IPS-NIHi11 (cell line): Measurements from ENCODE around the gene CRACR2B.

Source experiments
- DNase-seq: peaks from one replicate; pipeline ENCODE4 v3.0.0; 2012; ENCODE audit warnings: mixed read lengths, low spot score

Gene CRACR2B

GRCh38 chr11:827146-827896 lies 398 bp upstream of the CRACR2B start:
- no peak for DNase-seq

- DNase-seq: no peak
Observed at GRCh38 chr11:828506-829175, 922 bp downstream of the CRACR2B start.

DNA sequence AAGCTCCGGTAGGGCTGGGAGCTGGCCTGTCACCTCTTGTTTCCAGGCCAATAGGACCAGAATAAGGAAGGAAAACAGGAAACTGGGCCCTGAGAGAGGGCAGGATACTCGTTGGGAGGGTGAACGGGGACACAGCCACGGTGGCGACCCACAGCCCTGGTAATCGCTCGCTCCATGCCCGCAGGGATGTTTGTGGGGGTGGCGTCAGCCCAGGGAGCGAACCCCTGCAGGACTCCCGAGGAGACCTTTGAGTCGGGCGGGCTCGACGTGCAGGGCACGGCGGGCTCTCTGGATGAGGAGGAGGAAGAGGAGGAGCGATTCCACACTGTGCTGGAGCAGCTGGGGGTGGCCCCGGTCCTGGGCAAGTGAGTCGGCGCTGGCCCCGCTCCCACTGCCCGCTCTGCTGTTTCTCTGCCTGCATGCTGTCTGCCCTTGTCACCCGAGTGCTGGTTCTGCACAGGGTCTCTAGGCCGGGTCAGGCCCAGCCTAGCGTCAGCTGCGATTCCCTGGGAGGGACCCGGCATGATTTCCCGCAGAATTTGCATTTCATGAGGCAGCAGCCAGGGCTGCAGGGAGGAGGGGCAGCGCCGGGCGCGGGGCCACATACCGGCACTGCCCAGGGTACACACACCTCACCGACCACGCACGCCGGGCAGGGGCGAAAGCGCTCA lies 1.6 kb downstream of the CRACR2B start:
- no peak for DNase-seq

GRCh38 chr11:829847-830294 lies 2.2 kb downstream of the CRACR2B start:
- DNase-seq: no peak

GRCh38 chr11:830295-831117 lies 2.8 kb downstream of the CRACR2B start:
- DNase-seq: peak; percentile 83

DNA sequence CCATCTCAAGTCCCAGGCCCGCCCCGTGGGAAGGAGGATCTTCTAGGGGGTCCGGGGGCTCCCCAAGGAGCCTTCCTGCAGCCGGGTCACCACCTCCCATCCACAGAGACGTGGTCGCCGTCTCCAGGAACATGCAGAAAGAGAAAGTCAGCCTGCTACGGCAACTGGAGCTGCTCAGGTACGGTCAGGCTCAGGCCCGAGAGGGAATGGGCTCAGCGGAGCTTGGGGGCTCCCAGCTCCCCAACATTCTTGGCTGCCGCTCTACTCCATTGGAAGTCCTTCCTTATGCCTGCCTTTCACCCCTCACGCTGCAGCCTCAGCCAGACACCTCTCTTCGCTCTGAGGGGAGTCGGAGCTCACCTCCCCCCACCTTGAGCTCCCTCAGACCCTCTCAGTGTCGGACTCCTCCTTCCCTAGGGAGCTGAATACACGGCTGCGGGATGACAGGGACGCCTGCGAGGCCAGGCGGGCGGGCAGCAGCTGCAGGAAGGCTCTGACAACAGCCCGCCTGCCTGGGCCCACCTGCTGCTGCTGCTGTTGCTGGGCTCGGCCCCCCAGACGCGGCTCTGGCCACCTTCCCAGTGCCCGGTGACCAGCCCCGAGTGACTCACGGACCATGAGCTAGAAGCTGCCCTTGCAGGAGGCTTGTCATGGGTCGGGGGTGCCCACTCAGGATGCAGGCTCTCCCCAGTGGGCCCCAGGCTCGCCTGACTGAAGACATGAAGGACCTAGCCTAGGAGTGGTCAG lies 3.6 kb downstream of the CRACR2B start:
- no peak for DNase-seq

DNA sequence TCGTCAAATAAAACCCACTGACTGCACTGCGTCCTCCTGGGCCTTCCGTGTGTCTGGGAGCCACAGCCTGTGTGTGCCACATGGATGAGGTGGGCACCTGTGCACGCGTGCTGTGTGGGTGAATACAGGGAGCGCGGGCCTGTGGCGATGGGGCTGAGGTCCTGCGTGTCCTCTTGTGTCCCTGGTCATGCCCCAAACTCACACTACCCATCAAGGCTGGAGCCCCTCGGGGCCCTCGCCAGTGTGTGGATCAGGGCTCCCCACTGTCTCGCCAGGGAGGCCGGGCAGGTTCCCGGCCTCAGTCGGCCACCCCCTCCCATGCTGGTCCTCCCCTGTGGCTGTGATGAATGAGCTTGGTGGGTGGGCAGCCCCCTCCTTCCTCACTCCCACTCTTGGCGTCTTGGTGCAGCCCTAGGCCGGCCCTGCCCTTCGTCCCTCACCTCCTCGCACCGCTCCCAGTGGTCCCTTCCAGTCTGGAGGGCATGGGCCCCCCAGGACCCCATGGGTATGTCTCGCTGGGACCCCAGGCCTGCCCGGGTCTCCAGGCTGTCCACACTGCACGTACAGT lies 4.3 kb downstream of the CRACR2B start:
- DNase-seq: no peak

DNA sequence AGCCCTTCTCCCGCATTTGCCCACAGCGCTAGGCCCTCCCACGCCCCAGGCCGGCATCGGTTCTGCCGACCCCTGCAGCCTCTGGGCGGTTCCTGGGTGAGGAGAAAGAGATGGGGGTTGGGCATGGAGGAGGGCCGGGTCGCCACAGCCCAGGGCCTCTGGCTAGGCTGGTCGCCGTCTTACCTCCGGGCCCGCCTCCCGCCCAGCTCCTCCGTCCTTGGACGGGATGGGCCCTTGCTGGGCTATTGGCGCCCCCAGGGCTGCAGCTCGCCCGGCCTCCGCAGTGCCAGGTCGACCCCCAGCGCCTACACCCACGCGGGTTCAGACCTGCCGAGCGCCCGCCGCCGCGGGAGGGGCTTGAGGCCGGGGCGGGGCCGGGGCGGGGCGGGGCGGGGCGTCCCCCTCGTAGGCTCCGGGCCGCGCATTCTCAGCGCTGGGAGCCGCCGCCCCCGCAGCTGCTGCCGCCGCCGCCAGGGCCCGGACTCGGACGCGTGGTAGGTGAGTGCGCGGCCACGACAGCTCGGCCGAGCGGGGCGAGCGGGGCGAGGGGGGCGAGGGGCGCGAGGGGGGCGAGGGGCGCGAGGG lies 4.9 kb downstream of the CRACR2B start, which contains the start of gene CD151:
Gene CD151, plus strand, starts transcription at position 424 of the 585 bp plus-strand sequence. CDS start 3,118 bp downstream, outside the sequence.
- peak; percentile 73 for DNase-seq

GRCh38 chr11:833114-833791 lies 5.5 kb downstream of the CRACR2B start:
- DNase-seq: no peak

GRCh38 chr11:833849-834311 lies 6.2 kb downstream of the CRACR2B start:
- DNase-seq: no peak

- no peak for DNase-seq
Observed at GRCh38 chr11:834371-835316, 6.9 kb downstream of the CRACR2B start.

DNA sequence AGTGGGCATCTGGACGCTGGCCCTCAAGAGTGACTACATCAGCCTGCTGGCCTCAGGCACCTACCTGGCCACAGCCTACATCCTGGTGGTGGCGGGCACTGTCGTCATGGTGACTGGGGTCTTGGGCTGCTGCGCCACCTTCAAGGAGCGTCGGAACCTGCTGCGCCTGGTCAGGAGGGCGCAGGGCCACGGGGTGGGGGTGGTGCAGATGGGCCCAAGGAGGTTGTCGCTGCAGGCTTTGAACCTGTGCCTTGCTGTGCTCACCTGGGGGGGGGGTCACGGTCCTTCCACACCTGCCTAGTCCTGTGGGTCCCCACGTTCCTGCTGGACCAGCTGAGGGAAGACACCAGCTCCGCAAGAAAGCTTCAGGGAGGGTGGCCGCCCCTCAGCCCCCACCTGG lies 8.6 kb downstream of the CRACR2B start:
- no peak for DNase-seq

DNA sequence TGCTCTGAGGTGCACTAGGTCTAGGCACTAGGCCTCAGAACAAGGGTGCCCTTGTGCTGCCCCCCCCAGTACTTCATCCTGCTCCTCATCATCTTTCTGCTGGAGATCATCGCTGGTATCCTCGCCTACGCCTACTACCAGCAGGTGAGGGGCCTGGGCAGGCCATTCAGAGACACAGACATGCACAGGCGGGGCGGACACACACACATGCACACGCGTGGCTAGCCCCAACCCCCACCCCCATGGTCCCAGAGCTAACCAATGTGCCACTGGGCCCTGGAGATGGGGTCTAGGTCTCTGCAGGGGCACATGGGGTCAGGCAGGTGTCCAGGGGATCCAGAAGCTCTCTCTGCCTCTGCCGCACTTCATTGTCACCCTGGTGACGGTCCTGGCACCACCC lies 9.0 kb downstream of the CRACR2B start:
- no peak for DNase-seq

DNA sequence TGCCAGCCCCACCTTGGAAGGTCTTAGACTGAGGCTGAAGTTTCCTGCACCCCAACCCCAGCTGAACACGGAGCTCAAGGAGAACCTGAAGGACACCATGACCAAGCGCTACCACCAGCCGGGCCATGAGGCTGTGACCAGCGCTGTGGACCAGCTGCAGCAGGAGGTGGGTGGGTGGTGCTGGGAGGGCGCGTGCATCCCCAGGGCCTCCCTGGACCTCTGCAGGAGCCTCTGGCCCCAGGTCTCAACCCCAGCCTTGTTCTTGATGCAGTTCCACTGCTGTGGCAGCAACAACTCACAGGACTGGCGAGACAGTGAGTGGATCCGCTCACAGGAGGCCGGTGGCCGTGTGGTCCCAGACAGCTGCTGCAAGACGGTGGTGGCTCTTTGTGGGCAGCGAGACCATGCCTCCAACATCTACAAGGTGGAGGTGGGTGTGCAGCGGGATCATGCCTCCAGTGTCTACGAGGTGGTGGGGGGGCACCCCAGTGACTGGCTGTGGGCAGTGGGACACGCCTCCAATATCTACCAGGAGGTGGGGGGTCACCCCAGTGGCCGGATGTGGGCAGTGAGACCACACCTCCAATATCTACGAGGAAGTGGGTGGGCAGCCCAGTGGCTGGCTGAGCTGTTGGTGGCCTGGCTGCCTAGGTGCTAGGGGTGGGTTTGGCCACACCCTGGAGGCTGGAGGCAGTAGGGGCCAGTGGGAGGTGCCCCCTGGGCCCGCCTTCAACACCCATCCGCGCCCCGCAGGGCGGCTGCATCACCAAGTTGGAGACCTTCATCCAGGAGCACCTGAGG lies 9.7 kb downstream of the CRACR2B start:
- no peak for DNase-seq

GRCh38 chr11:837990-838307 lies 10.2 kb downstream of the CRACR2B start:
- no peak for DNase-seq

DNA sequence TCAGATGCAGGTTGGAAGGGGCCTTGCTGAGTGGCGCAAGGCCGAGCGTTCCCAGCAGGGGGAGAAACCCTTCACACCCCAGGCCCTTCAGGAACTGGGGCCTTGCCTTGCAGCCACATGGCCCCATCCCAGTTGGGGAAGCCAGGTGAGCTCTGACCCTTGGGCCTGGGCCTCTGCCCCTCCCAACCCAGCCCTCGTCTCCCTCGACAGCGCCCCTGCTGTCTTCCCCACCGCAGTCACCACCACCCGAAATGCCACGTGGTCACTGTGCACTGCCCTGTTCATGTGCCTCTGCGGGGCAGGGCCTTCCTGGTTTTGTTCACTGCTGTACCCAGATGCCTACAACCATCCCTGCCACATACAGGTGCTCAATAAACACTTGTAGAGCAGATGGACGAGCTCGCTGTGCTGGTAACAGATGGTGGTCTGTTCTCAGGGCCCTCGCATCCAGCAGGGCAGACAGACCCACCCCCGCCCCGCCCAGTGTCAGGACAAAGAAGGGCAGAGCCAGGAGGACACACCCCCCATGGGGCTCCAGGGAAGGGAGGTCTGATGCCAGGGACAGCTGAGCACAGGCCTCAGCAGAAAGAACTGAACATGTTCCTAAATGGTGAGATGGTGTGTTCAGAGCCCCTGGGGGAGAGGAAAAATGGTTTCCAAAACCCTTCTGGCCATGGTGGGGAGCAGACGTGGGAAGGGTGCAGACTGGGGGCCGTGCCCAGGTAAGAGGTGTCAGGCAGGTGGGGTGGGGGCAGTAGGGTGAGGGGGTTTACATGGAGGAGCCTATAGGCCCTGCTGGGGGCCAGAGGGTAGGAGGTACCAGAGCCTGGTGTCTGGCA lies 10.9 kb downstream of the CRACR2B start:
- no peak for DNase-seq

DNA sequence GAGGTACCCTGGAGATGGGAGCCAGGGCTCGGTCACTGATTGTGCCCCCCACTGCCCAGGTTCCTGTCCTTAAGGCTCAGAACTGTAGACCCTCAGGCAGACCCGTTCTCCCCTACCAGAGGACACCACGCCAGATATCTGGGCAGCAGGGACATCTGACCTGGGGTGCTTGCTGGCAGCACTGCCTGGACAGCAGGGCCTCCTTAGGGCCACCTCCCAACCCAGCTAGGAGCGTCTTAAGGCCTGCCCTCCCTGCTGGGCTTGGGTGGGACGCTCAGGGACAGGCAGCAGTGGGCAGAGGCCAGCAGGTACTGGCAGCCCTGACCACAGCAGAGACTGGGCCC lies 11.5 kb downstream of the CRACR2B start:
- no peak for DNase-seq
